ENCODE data around the gene KRTAP12-4.
"Not testable (repeated sequence)": the region's sequence is repeated elsewhere in the genome, so short reads cannot be mapped to it uniquely, and the experiment has no call there.

The KRTAP12-4 gene

GRCh38 chr21:44610157-44610843, 44.2 kb downstream of the KRTAP12-4 start:
- DNase-seq (ENCODE audit: low spot score), result not testable (repeated sequence)

DNA sequence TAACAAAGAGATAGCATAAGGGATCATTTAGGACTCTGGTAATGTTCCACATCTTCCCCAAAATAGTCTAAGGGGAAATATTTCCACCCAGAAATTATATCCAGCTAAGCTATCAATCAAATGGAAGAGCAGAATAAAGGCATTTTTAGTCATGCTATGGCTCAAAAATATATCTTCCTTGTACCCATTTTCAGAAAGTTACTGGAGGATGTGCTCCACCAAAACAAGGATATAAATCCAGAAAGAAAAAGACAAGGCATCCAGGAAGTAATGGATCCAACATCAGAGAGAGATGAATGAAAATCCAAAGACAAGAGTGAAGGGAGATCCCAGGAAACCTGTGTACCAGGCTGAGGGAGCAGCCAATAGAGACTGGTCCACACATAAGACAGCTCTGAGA, 45.3 kb downstream of the KRTAP12-4 start:
- no peak for DNase-seq (ENCODE audit: low spot score)

DNA sequence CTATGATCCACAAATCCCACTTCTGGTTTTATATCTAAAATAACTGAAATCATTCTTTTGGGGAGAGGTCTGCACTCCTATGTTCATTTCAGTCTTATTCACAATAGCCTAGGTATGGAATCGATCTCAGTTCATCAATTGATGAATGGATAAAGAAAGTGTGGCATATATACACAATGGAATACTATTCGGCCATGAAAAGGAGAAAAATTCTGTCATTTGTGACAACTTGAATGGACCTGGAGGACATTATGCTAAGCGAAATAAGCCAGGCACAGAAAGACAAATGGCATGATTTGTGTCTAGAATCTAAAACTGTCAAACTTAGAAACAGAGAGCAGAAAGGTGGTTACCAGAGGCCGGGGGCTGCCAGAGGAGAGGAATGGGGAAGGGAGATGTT, 48.0 kb downstream of the KRTAP12-4 start:
- DNase-seq (ENCODE audit: low spot score), result no peak

Data from activated CD4-positive, alpha-beta T cell treated with anti-CD3 and anti-CD28 coated beads, Interleukin-2, Interleukin-4, amounts not matched to agents 100 ng/mL and 50 ng/mL, durations not matched to agents 16 hours and 8 hours (primary cell).